Ovary (tissue), 9 donors: ENCODE measurements around the gene RAP2B. TPM values are rescaled to one million over a fixed set of nuclear protein-coding genes. Genes with fewer than 3 reads are reported as not detected.

ENCODE experiments used
- DNase-seq, 5 donors: peaks; one replicate each; pipeline ENCODE4 v3.0.0-alpha.2; 2019 to 2020
- H3K27ac ChIP-seq, 2 donors: fragments of 200-600 bp; one replicate each; pipeline versions ENCODE4 v1.5.1 to v1.8.0; 2019 to 2022
- H3K27me3 ChIP-seq: fragments of 200-600 bp; one replicate; pipeline ENCODE4 v1.8.0; 2022
- H3K36me3 ChIP-seq: fragments of 200-600 bp; sonication (generic); one replicate; pipeline ENCODE4 v1.5.1; 2019
- H3K4me1 ChIP-seq: one replicate; pipeline ENCODE4 v1.8.1; 2013; ENCODE audit warnings: mild to moderate bottlenecking, moderate library complexity; ENCODE audit not compliant: insufficient read depth
- H3K4me3 ChIP-seq: fragments of 200-600 bp; sonication (generic); one replicate; pipeline ENCODE4 v1.5.1; 2017
- H3K9me3 ChIP-seq, 2 donors: fragments of 200-600 bp in 1 of 2; sonication (generic) in 1 of 2; one replicate each; pipeline versions ENCODE4 v1.5.1 to v1.8.1; 2013 to 2019; ENCODE audit warnings: mild to moderate bottlenecking in 1 of 2, moderate library complexity in 1 of 2
- CTCF ChIP-seq, 3 donors: fragments of 450-650 bp in 2 of 3; fragments of 200-600 bp in 1 of 3; IDR thresholded peaks; one replicate each; pipeline versions ENCODE4 v1.5.1 to v1.8.0; 2016 to 2022; ENCODE audit warnings: antibody characterized with exemption in 3 of 3, mild to moderate bottlenecking in 1 of 3
- EP300 ChIP-seq: sonication (generic); formaldehyde crosslinking; IDR thresholded peaks from one replicate; pipeline ENCODE4 v1.6.1; 2017; ENCODE audit warnings: antibody characterized with exemption
- POLR2A ChIP-seq: fragments of 450-650 bp; IDR thresholded peaks from one replicate; pipeline ENCODE4 v1.6.1; 2017; ENCODE audit warnings: antibody characterized with exemption, mild to moderate bottlenecking, moderate library complexity
- WGBS, 3 donors: extraction: QIAGEN DNeasy Blood & Tissue Kit in 1 of 3; methylation state at CpG; one replicate each; pipeline versions ENCODE4 v1.1.5 to v1.1.7; 2013 to 2017; 5-methylcytosine and 5-hydroxymethylcytosine counted together
- intact Hi-C, 4 donors: fragments of 100-400 bp; cut with DNase I; formaldehyde crosslinking; loops; one replicate each; pipeline versions ENCODE4 v1.11.0 to v1.15.1; 2022 to 2023
- polyA plus RNA-seq, 2 donors: library from polyadenylated mRNA; stranded (reverse); fragments of 200-250 nt in 1 of 2; fragments of 350-450 nt in 1 of 2; fragmentation: Illumina TruSeq in 1 of 2; extraction: RNeasy Lipid Tissue Mini Kit (QIAGEN cat#74804) in 1 of 2; gene quantifications; one replicate each; pipeline ENCODE4 v1.2.3, GENCODE V29; 2013 to 2014
- total RNA-seq, 7 donors: library from RNA; depleted of rRNA in 2 of 7; stranded (reverse); fragments of >200 nt in 2 of 7; fragmentation: NEBNext Ultra II Directional in 3 of 7; extraction: Animal tissue kit (Norgen Biotek cat#: 25700) in 3 of 7; gene quantifications; one replicate each; pipeline versions ENCODE4 v1.1.0 to v1.2.4, GENCODE V29; 2016 to 2023
- donor health status: DM: no; HTN: no; CAD: no; lungs with moderate emphysema.
- donor health status: DM: no; HTN: no; CAD: no.
- donor health status: Bipolar disorder and iron deficiency.
- donor health status: DM: yes; HTN: yes; CAD: no.
- donor health status: DM: no; HTN: no; CAD: no.
- donor health status: DM: yes; HTN: yes; CAD: no.

The RAP2B gene
- total and polyA plus RNA-seq, 9 donors: 5.5 to 14.1 (median 9.5) TPM

- WGBS, 3 donors: 60 to 75% (median 60%) methylated on average over 1 of the region's 1 CpG
Measured at GRCh38 chr3:153215497-153215896, 53.5 kb downstream of the RAP2B start.

GRCh38 chr3:153215966-153216365, 53.9 kb downstream of the RAP2B start:
- intact Hi-C loops: no loop called here

More at GRCh38 chr3:153215497-153215896, 53.5 kb downstream of the RAP2B start:
- DNase-seq: no peak
- H3K36me3 ChIP-seq: no peaks in the 10 kb centered on the region
- H3K4me1 ChIP-seq: no peaks in the 10 kb centered on the region
- no peaks in the 10 kb centered on the region for H3K9me3 ChIP-seq
- TF ChIP-seq POLR2A (no peak), CTCF (IDR thresholded peaks at IDR 0.05) (no peak), EP300 (no peak)
- no peaks in the 10 kb centered on the region for H3K27me3 ChIP-seq
- no peak overlapping the region for H3K4me3 ChIP-seq
- H3K27ac ChIP-seq: no peak overlapping the region
- intact Hi-C loops: no loop called here

GRCh38 chr3:153216928-153217327, 54.9 kb downstream of the RAP2B start:
- Histone ChIP-seq H3K4me3 (no peak overlapping the region), H3K27me3 (no peaks in the 10 kb centered on the region), H3K4me1 (no peaks in the 10 kb centered on the region), H3K9me3 (no peaks in the 10 kb centered on the region), H3K27ac (no peak overlapping the region), H3K36me3 (no peaks in the 10 kb centered on the region)
- no peak for TF ChIP-seq CTCF (IDR thresholded peaks at IDR 0.05)
- TF ChIP-seq EP300: no peak
- no peak for TF ChIP-seq POLR2A
- WGBS, 3 donors: 89 to 90% (median 89%) methylated on average over 2 of the region's 2 CpGs
- intact Hi-C loops: no loop called here
- no peak for DNase-seq

More at GRCh38 chr3:153215966-153216365, 53.9 kb downstream of the RAP2B start:
- Histone ChIP-seq H3K4me1 (no peaks in the 10 kb centered on the region), H3K4me3 (no peak overlapping the region), H3K9me3 (no peaks in the 10 kb centered on the region), H3K27ac (no peak overlapping the region), H3K27me3 (no peaks in the 10 kb centered on the region), H3K36me3 (no peaks in the 10 kb centered on the region)
- 25 to 30% (median 29%) methylated on average over 5 of the region's 5 CpGs for WGBS, 3 donors
- TF ChIP-seq EP300: no peak
- TF ChIP-seq POLR2A: no peak
- no peak for TF ChIP-seq CTCF (IDR thresholded peaks at IDR 0.05)
- DNase-seq: no peak

- Histone ChIP-seq H3K27me3 (no peaks in the 10 kb centered on the region), H3K4me3 (no peak overlapping the region)
- no peak for TF ChIP-seq POLR2A
- TF ChIP-seq CTCF (IDR thresholded peaks at IDR 0.05): no peak
- TF ChIP-seq EP300: no peak
Measured at GRCh38 chr3:153219146-153219545, 57.1 kb downstream of the RAP2B start.

More at GRCh38 chr3:153219146-153219545, 57.1 kb downstream of the RAP2B start:
- Histone ChIP-seq H3K27ac (no peak overlapping the region), H3K9me3 (no peaks in the 10 kb centered on the region), H3K4me1 (no peaks in the 10 kb centered on the region), H3K36me3 (no peaks in the 10 kb centered on the region)
- DNase-seq: no peak
- WGBS, 3 donors: 74 to 75% (median 74%) methylated on average over 2 of the region's 2 CpGs
- intact Hi-C loops: no loop called here
